ENCODE measurements around the gene BMPER.

The BMPER gene

DNA sequence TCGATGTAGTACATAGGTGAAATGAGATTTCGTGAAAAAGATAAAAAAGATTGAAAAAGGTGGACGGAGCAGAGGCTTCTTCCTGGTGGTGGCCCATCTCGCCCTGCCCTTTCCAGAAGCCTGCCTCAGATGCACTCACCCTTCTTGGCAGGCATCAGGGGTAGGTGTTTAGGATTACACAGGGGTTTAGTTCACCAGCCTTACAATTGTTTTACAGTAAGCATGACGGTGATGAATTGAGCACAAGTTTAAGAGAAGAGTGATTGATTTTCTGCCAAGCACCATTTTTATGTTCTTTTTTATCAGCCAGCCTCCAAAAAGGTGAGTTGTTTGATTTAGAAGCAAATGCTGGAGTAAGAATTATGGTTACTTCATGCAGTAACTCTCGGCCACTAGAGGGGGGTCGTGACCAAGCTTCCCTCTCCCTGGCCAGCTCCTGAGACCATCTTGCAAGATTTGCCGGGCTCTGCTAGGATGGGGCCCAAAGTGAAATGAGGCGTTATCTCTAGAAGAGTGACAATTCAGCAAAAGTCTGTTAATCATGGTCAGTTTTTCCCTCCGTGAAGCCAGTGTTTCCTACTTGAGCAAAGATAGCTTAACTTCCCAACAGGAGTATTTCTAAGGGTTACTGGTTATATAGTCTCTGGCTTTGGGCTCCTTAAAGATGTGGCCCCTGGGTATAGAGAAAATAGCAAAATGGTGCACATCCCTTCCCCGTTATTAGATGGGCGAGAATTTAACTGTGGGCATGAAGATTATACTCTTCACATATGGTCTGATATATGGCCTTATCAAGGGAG lies 228.8 kb downstream of the BMPER start:
- no peak for DNase-seq (ENCODE audit: insufficient read length)
- no peak for FAIRE-seq
- TF ChIP-seq POLR2AphosphoS5 (IDR thresholded peaks at IDR 0.05; ENCODE audit: low read depth, low read length), result no peak
- TF ChIP-seq TAF1 (IDR thresholded peaks at IDR 0.05; ENCODE audit: borderline replicate concordance, low read depth, low read length), result no peak
- TF ChIP-seq POLR2A (IDR thresholded peaks at IDR 0.05; ENCODE audit: low read depth, low read length), result no peak

DNA sequence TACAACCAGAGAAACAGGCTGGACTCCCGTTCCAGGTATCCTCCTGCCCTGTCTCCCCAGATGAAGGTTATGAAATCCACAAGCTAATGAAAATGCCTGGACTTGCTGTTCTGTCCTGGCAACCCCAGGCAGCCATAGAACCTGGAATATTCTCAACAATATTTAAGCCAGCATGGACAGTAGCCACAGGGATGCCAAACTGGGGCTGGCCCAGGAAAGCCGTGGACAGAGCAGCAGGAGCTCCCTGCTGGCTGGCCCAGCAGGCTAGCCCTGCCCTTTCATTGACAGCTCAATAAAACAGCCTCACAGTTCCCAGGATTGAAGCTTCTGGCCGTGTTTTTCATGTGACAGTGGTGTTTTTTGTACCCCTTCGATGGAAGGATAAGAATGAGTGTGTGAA lies 230.6 kb downstream of the BMPER start:
- no peak for TF ChIP-seq TAF1 (IDR thresholded peaks at IDR 0.05; ENCODE audit: borderline replicate concordance, low read depth, low read length)
- no peak for TF ChIP-seq POLR2AphosphoS5 (IDR thresholded peaks at IDR 0.05; ENCODE audit: low read depth, low read length)
- TF ChIP-seq POLR2A (IDR thresholded peaks at IDR 0.05; ENCODE audit: low read depth, low read length), result no peak
- FAIRE-seq, result no peak
- DNase-seq (ENCODE audit: insufficient read length), result no peak

DNA sequence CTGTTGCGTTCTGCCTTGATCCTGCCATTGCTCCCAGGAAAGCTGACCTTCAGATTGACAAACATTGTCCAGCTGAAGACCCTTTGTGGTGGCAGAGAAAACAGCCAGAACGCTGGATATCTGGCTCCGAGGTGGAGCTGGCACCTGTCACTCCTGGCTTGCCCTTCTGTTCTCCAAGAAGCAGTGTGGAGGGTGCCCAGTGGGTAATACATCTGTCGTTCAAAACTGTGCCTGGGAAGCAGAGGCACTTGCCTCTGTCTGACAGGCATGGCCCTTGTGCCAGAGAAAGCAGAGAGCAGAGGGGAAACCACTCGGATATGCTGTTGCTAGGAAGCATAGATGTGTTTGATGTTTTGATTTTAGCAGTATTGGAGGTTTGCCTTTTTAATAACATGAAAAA lies 231.4 kb downstream of the BMPER start:
- no peak for DNase-seq (ENCODE audit: insufficient read length)
- no peak for TF ChIP-seq POLR2A (IDR thresholded peaks at IDR 0.05; ENCODE audit: low read depth, low read length)
- no peak for TF ChIP-seq POLR2AphosphoS5 (IDR thresholded peaks at IDR 0.05; ENCODE audit: low read depth, low read length)
- TF ChIP-seq TAF1 (IDR thresholded peaks at IDR 0.05; ENCODE audit: borderline replicate concordance, low read depth, low read length), result no peak
- FAIRE-seq, result no peak

DNA sequence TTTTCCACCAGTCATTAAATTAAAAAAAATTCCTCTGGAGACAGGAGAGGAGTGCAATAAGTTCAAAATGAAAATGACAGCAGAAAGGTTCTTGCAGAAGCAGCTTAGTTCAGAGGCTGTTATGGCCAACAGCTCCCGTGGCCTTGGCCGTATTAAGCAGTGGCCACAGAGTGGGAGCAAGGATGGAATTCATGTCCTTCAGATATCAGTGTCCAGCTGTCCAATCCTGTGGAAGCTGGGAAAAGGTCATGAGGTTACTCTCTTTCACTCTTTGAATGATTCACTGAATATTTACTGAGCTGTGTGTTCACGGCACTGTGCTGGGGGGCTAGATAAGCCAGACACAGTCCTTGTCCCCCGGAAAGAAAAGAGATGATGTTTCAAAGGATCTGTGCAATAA lies 231.8 kb downstream of the BMPER start:
- no peak for TF ChIP-seq TAF1 (IDR thresholded peaks at IDR 0.05; ENCODE audit: borderline replicate concordance, low read depth, low read length)
- no peak for TF ChIP-seq POLR2A (IDR thresholded peaks at IDR 0.05; ENCODE audit: low read depth, low read length)
- no peak for TF ChIP-seq POLR2AphosphoS5 (IDR thresholded peaks at IDR 0.05; ENCODE audit: low read depth, low read length)
- no peak for DNase-seq (ENCODE audit: insufficient read length)
- no peak for FAIRE-seq

DNA sequence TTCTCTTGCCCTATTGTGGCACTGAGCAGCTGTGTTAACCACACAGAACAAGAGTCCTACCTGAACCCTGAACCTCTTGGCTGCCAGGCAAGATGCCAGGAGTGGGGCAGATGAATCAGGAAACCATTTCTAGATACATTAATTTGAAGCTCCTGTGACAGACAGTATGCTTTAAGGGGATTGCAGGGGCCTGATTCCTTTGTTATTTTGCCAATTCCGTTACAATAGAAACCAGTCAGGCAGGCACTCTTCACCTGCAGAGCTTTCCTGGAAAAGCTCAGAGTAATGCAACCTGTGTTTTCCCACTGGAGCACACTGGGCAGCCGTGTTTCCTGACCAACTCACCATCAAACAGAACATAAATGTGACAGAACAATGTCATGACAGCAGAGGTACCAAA lies 233.1 kb downstream of the BMPER start:
- DNase-seq (ENCODE audit: insufficient read length), result no peak
- FAIRE-seq, result no peak
- no peak for TF ChIP-seq POLR2A (IDR thresholded peaks at IDR 0.05; ENCODE audit: low read depth, low read length)
- TF ChIP-seq POLR2AphosphoS5 (IDR thresholded peaks at IDR 0.05; ENCODE audit: low read depth, low read length), result no peak
- no peak for TF ChIP-seq TAF1 (IDR thresholded peaks at IDR 0.05; ENCODE audit: borderline replicate concordance, low read depth, low read length)

DNA sequence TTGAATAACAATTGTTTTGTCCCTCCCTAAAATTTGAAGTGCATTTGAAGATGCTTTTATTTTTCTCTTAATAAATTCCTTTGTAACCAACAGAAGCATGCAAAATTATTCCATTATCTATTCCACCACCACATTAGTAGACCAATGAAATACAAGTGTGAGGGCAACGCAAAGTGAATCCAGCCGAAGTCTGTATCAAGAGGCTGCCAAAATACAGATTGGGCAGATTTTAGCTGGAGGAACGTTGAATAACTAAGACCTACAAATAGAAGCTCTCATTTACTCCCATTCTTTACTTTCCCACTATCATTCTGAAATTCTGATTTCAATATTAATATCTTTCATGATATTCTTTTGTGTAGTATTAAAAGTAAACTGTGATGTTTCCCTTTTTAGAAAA lies 233.7 kb downstream of the BMPER start:
- TF ChIP-seq TAF1 (IDR thresholded peaks at IDR 0.05; ENCODE audit: borderline replicate concordance, low read depth, low read length) (no peak), POLR2A (IDR thresholded peaks at IDR 0.05; ENCODE audit: low read depth, low read length) (no peak), POLR2AphosphoS5 (IDR thresholded peaks at IDR 0.05; ENCODE audit: low read depth, low read length) (no peak)
- no peak for FAIRE-seq
- no peak for DNase-seq (ENCODE audit: insufficient read length)

DNA sequence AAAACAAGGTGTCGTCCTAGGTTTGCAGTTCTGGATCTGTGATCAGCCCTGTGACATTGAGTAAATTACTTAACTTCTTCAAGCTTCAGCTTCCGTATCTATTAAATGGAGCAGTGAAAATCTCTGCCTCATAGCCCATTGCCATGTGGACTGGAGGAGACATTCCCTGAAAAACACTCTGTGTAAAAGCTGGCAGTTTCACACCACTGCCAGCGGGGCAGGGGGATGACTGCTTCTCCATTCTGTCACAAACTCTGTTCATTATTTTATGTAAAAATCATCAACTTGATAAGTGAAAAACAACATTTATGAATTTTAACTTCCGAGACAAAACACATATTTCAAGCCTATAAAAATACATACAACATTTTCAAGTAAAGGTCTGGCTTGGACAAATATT lies 234.7 kb downstream of the BMPER start:
- no peak for TF ChIP-seq POLR2A (IDR thresholded peaks at IDR 0.05; ENCODE audit: low read depth, low read length)
- no peak for TF ChIP-seq TAF1 (IDR thresholded peaks at IDR 0.05; ENCODE audit: borderline replicate concordance, low read depth, low read length)
- TF ChIP-seq POLR2AphosphoS5 (IDR thresholded peaks at IDR 0.05; ENCODE audit: low read depth, low read length), result no peak
- DNase-seq (ENCODE audit: insufficient read length), result no peak
- no peak for FAIRE-seq

DNA sequence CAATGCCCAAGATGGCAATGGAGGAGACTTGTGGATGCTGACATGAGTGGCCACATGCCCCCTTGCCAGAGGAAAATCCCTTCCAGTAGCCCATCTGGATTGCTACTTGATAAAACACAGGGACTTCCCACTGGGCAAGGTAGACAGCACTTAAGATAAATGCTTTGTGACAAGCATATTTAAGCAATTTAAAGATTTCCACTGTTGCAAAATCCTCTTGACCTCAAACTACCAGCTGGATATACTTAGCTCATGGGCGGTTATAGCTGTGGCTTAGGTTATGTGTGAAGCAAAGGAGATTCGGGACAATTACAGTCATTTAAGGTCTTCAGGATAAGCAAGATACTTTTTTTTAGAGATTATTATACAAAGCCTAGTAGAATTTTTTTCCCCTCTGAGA lies 238.1 kb downstream of the BMPER start:
- no peak for DNase-seq (ENCODE audit: insufficient read length)
- FAIRE-seq, result no peak

DNA sequence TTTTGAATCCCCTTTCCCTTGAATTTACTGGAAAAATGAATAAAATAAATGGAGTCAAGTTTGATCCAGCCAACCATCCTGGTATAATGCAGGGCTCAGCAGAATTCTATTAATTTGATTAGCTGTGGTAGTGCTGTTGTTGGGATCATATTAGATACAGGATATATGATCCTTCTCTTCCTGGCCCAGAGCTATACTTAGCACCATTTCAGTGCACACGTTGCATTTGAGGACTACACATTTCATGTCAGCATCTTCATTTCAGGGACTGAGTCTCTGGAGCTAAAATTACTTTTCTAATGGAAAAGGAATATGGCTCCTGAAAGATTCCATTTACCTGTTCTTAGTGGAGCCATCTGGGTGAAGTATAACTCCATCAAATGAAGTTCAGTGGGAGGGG lies 240.3 kb downstream of the BMPER start:
- no peak for DNase-seq (ENCODE audit: insufficient read length)
- no peak for TF ChIP-seq POLR2A (IDR thresholded peaks at IDR 0.05; ENCODE audit: low read depth, low read length)
- FAIRE-seq, result no peak

More for the DNA sequence above, 238.1 kb downstream of the BMPER start:
- no peak for TF ChIP-seq TAF1 (IDR thresholded peaks at IDR 0.05; ENCODE audit: borderline replicate concordance, low read depth, low read length)
- TF ChIP-seq POLR2AphosphoS5 (IDR thresholded peaks at IDR 0.05; ENCODE audit: low read depth, low read length), result no peak
- no peak for TF ChIP-seq POLR2A (IDR thresholded peaks at IDR 0.05; ENCODE audit: low read depth, low read length)

DNA sequence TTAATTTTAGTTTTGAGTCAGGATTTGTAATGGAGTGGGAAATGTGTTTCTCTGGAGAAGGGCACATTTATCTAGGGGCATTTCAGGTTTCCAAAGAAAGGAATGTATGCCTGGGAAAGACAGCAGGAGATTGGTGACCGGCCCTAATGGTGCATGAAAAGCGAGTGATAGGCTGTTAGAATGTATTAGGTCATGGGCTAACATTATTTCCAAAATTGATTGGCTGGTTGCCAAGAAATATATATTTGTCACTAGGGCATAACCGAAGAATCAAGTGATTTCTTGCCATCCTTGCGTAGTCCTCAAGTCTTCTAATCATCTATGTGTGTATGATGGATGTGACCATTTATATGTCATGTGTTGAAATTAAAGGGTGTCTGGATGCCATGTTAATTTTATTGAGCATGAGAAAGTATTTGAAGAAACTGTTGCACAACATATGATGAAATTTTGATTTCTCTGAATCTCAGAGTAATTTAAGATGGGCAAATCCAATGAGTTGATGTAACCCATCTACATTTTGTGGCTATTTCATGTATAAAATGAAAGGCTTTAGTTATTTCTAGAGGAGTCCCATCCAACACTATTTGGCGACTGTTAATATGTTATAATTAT lies 248.4 kb downstream of the BMPER start:
- DNase-seq (ENCODE audit: insufficient read length), result no peak
- no peak for TF ChIP-seq POLR2AphosphoS5 (IDR thresholded peaks at IDR 0.05; ENCODE audit: low read depth, low read length)
- no peak for TF ChIP-seq POLR2A (IDR thresholded peaks at IDR 0.05; ENCODE audit: low read depth, low read length)
- no peak for TF ChIP-seq TAF1 (IDR thresholded peaks at IDR 0.05; ENCODE audit: borderline replicate concordance, low read depth, low read length)
- no peak for FAIRE-seq

DNA sequence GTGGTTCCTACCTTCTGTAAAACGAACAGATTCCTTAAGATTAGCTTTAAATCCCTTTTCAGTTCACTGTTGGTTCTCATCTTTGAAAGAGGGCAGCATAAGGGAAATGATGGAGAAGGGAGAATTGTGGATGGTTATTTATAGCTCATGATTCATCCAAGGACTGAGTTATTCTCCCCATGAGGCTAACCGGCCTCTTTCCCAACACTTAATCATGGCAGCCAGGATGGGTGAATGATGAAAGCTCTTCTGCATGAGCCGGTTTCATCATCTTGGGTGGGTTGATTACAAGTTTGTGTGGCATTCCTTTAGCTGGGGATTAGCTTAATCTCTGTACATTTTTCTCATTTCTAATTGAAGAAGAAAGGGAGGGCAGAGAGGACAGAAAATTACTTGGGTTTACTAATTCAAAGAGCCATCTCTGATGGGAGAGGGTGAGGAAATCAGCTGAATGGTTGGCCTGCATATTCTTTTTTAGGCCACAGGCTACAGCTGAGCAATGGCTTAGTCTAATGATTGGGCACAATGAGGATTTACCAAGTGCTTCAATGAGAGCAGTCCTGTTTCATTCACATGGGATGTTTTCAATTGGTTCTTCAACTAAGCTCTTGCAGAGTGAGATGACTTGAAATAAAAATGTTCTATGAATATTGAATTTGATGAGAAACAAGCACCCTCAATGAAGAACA lies 250.0 kb downstream of the BMPER start:
- no peak for FAIRE-seq
- no peak for TF ChIP-seq TAF1 (IDR thresholded peaks at IDR 0.05; ENCODE audit: borderline replicate concordance, low read depth, low read length)
- TF ChIP-seq POLR2AphosphoS5 (IDR thresholded peaks at IDR 0.05; ENCODE audit: low read depth, low read length), result no peak
- TF ChIP-seq POLR2A (IDR thresholded peaks at IDR 0.05; ENCODE audit: low read depth, low read length), result no peak
- no peak for DNase-seq (ENCODE audit: insufficient read length)

DNA sequence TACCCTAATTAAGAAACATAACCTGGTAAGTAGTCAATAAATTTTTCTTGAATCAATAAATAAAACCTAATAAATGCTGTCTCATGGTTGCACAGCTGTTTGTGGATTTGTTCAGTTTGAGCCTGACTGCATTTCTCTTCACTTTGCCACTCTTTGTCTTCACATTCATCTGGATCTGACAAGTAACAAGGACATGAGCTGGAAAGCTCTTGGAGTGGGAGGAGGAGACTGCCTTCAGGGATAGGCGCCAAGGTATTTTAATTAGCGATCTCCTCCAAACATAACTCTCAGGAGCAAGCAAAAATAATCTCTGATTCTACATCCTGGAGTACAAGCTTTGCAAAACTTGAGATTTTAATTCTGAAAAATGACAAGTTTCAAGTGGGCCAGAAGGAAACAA lies 251.0 kb downstream of the BMPER start:
- no peak for FAIRE-seq
- no peak for TF ChIP-seq POLR2AphosphoS5 (IDR thresholded peaks at IDR 0.05; ENCODE audit: low read depth, low read length)
- no peak for TF ChIP-seq TAF1 (IDR thresholded peaks at IDR 0.05; ENCODE audit: borderline replicate concordance, low read depth, low read length)
- no peak for TF ChIP-seq POLR2A (IDR thresholded peaks at IDR 0.05; ENCODE audit: low read depth, low read length)

More for the DNA sequence above, 251.0 kb downstream of the BMPER start:
- no peak for DNase-seq (ENCODE audit: insufficient read length)

Data from GM12892 (cell line).